ENCODE results near the gene FOXK2.
A peak's percentile ranks its signal among the peaks of the same experiment; 100 is the strongest.
"Not testable (repeated sequence)": the region's sequence is repeated elsewhere in the genome, so short reads cannot be mapped to it uniquely, and the experiment has no call there.

The FOXK2 gene

DNA sequence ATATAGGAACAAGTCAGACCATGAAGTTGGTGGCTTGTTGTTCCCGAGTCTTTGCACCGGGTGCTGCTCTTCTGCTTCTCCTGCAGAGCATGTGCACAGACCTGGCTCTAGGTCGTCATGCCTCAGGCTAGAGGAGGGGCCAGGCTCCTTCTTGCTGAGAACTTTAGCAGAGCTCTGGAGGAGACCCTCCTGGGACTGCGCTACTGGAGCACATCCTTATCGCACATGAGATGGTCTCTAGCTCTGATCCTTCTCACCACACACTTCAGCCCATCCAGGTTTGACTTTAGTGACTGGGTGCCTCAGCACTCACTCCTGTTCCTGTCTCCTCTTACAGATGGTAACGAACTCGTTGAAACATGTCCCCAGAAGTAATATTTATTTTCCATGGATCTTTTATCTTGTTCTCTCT, 14.9 kb downstream of the FOXK2 start:
- DNase-seq, result no peak

GRCh38 chr17:82536512-82537201, 17.1 kb downstream of the FOXK2 start:
- no peak for DNase-seq

- not testable (repeated sequence) for DNase-seq
Observed at GRCh38 chr17:82537228-82537627, 17.7 kb downstream of the FOXK2 start.

GRCh38 chr17:82539076-82539475, 19.5 kb downstream of the FOXK2 start:
- not testable (repeated sequence) for DNase-seq

GRCh38 chr17:82542439-82542838, 22.9 kb downstream of the FOXK2 start:
- DNase-seq, result no peak

DNA sequence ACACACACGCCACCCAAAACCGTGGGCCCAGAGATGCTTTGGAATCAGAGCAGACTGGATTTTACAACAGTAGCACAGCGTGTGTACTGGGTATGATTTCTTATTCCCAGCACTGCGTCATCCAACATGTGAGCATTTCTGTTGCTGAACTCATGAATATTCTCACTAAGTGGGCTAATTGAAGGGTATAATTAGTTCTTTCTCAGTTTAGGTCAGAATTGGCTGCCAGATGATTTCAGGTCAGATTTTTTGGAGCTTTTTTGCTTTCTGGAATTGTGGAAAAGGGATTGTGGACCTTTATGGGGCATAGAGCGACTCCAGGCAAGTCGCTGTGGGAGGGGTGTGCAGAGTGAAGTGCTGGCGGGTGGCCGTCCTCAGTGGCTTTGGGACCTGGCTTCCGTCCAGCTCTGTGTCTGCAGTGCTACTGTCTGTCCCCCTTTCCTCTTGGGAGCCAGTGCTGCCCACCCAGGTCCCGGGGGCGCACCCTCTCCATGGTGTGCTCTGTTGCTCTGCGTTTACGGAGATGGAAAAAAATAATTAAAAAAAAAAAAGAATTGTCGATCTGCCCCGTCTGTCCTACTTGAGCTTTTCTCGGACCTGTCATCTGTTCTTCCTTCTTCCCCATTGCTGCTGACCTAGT, 25.0 kb downstream of the FOXK2 start:
- DNase-seq, result no peak

DNA sequence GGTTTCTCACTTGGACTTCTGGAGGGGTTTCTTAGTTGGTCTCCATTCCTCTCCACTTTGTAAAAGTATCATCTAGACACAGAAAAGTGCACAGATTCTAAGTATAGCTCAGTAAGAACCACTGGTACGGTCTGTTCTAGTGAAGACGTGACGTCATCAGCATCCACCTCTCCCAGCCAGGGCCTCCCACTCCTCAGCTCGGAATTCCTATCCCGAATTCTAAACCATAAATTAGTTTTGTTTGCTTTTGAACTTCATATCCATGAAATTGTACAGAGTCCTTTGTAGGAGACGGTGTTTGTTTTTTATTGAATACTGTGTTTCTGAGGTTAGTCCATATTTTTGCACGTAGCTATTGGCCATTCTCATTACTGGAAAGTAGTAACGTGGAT, 25.5 kb downstream of the FOXK2 start:
- DNase-seq, result no peak

DNA sequence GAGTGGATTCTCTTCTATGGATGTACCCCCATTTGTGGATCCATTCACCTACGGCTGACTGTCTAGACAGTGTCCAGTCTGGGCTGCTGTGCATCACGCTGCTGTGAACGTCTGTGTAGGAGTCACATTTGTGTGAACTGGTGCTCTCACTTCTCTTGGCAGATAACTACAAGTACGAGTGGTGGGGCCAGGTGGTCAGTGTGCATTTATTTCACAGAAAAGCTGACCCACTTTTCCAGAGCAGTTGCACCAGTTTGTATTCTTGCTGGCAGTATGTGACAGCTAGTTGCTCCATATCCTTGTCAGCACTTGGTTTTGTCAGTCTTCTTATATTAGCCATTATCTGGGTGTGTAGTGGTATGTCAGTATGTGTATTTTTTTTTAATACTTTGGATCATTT, 28.4 kb downstream of the FOXK2 start:
- no peak for DNase-seq

- DNase-seq, result no peak
Observed at GRCh38 chr17:82548681-82549303, 29.3 kb downstream of the FOXK2 start.

GRCh38 chr17:82551779-82552457, 32.4 kb downstream of the FOXK2 start:
- DNase-seq, result peak; percentile 32

DNA sequence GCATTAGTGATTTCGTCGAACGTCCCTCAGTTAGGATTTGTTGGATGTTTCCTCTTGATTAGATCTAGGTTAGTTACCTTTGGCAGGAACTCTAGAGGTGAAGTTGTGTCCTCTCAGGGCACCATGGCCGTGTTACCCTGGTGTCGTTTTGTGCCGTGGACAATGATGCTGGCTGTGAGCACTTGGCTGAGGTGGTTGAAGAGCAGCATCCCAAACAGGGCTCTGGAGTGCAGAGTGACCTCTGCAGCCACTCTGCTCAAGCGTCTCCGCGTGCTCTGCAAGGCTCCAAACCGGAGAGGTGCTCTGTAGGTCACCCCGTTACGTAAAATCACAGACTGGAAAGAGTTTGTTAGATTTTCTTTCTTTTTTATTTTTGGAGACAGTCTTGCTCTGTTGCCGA, 33.0 kb downstream of the FOXK2 start:
- DNase-seq, result no peak

- DNase-seq, result no peak
Observed at GRCh38 chr17:82553210-82553930, 33.8 kb downstream of the FOXK2 start.

- not testable (repeated sequence) for DNase-seq
Observed at GRCh38 chr17:82557510-82557909, 38.0 kb downstream of the FOXK2 start.

- DNase-seq, result peak; percentile 62
Observed at GRCh38 chr17:82559566-82560251, 40.2 kb downstream of the FOXK2 start.

DNA sequence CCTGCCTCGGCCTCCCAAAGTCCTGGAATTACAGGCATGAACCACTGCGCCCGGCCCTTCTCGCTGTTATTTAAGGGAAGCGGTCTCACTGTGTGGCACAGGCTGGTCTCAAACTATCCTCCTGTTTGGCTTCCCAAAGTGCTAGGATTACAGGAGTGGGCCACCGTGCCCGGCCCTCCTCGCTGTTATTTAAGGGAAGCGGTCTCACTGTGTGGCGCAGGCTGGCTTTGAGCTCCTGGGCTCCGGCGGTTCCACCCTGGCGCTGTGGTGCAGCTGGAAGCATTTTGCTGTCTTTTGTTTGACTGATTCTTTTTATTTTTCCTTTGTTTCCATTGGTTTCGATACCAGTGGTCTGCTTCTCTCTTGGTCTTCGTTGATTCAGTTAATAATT, 40.7 kb downstream of the FOXK2 start:
- no peak for DNase-seq

DNA sequence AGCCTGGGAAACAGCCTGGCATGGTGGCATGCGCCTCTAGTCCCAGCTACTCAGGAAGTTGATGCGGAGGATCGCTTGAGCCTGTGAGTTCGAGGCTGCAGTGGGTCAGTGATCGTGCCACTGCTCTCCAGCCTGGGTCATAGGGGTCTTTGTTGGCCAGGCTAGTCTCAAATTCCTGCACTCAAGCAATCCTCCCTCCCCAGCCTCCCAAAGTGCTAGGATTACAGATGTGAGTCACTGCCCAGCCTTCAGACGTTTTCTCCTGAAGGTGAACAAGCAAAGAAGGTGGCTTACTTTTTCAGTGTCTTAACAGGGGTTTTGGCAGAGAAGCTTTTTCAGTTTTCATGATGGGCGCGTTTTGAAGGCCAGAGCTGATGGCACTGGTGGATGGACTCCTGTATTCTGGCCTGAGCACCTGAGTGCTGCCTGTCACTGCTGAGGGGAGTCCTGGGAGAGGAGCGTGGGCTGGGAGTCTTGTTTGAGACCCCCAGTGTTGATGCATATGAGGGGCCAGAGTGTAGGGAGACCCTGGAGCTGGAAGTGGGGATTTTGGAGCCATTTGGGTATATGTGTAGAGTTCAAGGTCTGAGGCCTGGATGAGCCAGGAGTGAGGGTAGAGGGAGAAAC, 41.4 kb downstream of the FOXK2 start:
- no peak for DNase-seq

DNA sequence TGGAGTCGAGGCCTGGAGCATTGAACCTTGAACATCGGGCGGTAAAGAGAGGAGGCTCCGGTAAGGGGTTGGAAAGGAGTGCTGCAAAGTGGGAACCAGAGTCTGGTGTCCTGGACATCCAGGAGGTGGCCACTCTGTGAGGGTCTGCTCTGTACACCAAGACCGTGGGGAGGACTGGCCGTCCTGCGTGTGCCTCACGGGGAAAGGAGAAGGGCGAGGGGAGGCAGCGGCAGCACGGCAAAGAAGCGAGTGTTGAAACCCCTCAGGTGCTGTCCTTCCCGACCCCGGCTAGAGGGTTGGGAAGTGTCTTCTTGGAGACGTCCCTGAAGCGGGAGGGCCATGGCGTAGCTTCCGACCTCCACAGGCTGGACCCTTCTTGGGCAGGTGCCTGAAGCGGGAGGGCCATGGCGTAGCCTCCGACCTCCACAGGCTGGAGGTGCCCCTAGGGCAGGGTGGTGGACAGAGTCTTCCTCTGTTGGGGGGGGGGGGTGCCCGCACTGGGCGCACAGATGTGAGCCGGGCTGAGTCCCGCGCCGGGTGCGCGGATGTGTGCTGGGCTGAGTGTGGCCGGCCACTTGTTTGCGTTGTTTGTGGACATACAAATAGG, 42.0 kb downstream of the FOXK2 start:
- no peak for DNase-seq

GRCh38 chr17:82562718-82563220, 43.2 kb downstream of the FOXK2 start:
- not testable (repeated sequence) for DNase-seq

- DNase-seq, result no peak
Observed at GRCh38 chr17:82563318-82563717, 43.8 kb downstream of the FOXK2 start.

DNA sequence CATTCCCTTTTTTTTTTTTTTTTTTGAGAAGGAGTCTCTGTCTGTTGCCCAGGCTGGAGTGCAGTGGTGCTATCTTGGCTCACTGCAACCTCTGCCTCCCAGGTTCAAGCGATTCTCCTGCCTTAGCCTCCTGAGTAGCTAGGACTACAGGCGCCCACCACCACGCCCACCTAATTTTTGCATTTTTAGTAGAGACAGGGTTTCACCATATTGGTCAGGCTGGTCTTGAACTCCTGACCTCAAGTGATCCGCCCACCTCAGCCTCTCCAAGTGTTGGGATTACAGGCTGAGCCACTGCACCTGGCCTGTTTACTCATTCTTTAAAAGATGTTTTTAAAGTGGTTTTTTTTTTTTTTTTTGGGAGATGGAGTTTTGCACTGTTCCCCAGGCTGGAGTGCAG, 44.2 kb downstream of the FOXK2 start:
- DNase-seq, result not testable (repeated sequence)

- DNase-seq, result no peak
Observed at GRCh38 chr17:82564241-82564640, 44.7 kb downstream of the FOXK2 start.
